B cell (primary cell): ENCODE results near the gene SLC5A5. TPM values are rescaled to one million over a fixed set of nuclear protein-coding genes. Genes with fewer than 3 reads are reported as not detected.

Source experiments
- ATAC-seq: fragments of 200-7000 bp; cut with Tn5 transposase; one replicate; pipeline ENCODE4 v1.10.0; 2021; ENCODE audit warnings: low read depth, mild to moderate bottlenecking, moderate number of reproducible peaks, moderate library complexity
- CTCF ChIA-PET: fragments of 350-600 bp; sonication (Branson Sonifier 250); formaldehyde crosslinking; loops from one replicate; lab custom pipeline; 2021; ENCODE audit warnings: antibody characterized with exemption, inconsistent platforms; lab: Charles Lee
- POLR2A ChIA-PET: fragments of 350-600 bp; sonication (Branson Sonifier 250); formaldehyde crosslinking; loops from one replicate; lab custom pipeline; 2021; ENCODE audit warnings: antibody characterized with exemption; lab: Charles Lee
- DNase-seq: peaks from one replicate; pipeline ENCODE4 v3.0.0; 2013
- H2AFZ ChIP-seq: 2 replicates; pipeline ENCODE4 v1.6.1; 2012; ENCODE audit warnings: mild to moderate bottlenecking, low read depth, low read length; ENCODE audit not compliant: insufficient read depth, poor library complexity, severe bottlenecking
- H3K27ac ChIP-seq, 2 donors: 1 replicate in 1 of 2; 2 replicates in 1 of 2; pipeline ENCODE4 v1.5.1; 2012 to 2013; ENCODE audit warnings: low read length in 2 of 2, mild to moderate bottlenecking in 2 of 2, moderate library complexity in 1 of 2
- H3K27me3 ChIP-seq, 4 experiments: fragments of 200-600 bp in 1 of 4; sonication (generic) in 1 of 4; replicated peaks in 1 of 4; 1 replicate in 2 of 4; 2 replicates in 2 of 4; pipeline versions ENCODE4 v1.6.1 to v1.7.0; 2013 to 2016; ENCODE audit warnings: low read length in 3 of 4, mild to moderate bottlenecking in 2 of 4, mixed read lengths in 1 of 4, moderate library complexity in 1 of 4; ENCODE audit not compliant: insufficient read depth in 4 of 4, control insufficient read depth in 3 of 4; ENCODE audit errors: control extremely low read depth in 1 of 4
- H3K36me3 ChIP-seq, 2 experiments: replicated peaks in 1 of 2; 1 replicate in 1 of 2; 2 replicates in 1 of 2; pipeline versions ENCODE4 v1.6.1 to v1.7.1; 2013; ENCODE audit warnings: low read length in 1 of 2; ENCODE audit not compliant: insufficient read depth in 2 of 2, control insufficient read depth in 1 of 2; ENCODE audit errors: control extremely low read depth in 1 of 2, extremely low read depth in 1 of 2
- H3K4me1 ChIP-seq, 2 donors: fragments of 200-600 bp in 1 of 2; sonication (generic) in 1 of 2; 1 replicate in 1 of 2; 2 replicates in 1 of 2; pipeline versions ENCODE4 v1.5.1 to v1.6.1; 2013 to 2017; ENCODE audit warnings: low read length in 2 of 2; ENCODE audit not compliant: control insufficient read depth in 2 of 2, insufficient read depth in 2 of 2
- H3K4me2 ChIP-seq: replicated peaks from 2 replicates; pipeline ENCODE3; 2012; ENCODE audit warnings: mild to moderate bottlenecking, low read depth, low read length; ENCODE audit not compliant: poor library complexity, severe bottlenecking
- H3K4me3 ChIP-seq, 5 experiments: fragments of 200-600 bp in 1 of 5; sonication (generic) in 1 of 5; 1 replicate in 3 of 5; 2 replicates in 2 of 5; pipeline versions ENCODE4 v1.5.1 to v1.7.0; 2011 to 2016; ENCODE audit warnings: low read length in 4 of 5, mild to moderate bottlenecking in 4 of 5, low read depth in 2 of 5, control low read depth in 1 of 5, moderate library complexity in 1 of 5; ENCODE audit not compliant: insufficient read depth in 1 of 5; ENCODE audit errors: control extremely low read depth in 1 of 5, extremely low read depth in 1 of 5
- H3K79me2 ChIP-seq: fragments of 200-600 bp; sonication (generic); one replicate; pipeline ENCODE4 v1.6.0; 2016; ENCODE audit warnings: low read length; ENCODE audit not compliant: control insufficient read depth, insufficient read depth
- H3K9ac ChIP-seq: fragments of 200-600 bp; sonication (generic); 2 replicates; pipeline ENCODE4 v1.6.1; 2017; ENCODE audit warnings: mild to moderate bottlenecking, low read length, moderate library complexity
- H3K9me3 ChIP-seq, 3 donors: one replicate each; pipeline versions ENCODE4 v1.6.1 to v1.7.1; 2013; ENCODE audit warnings: low read length in 2 of 3; ENCODE audit not compliant: control insufficient read depth in 2 of 3, insufficient read depth in 1 of 3; ENCODE audit errors: control extremely low read depth in 1 of 3
- H4K20me1 ChIP-seq: 2 replicates; pipeline ENCODE4 v1.6.0; 2012; ENCODE audit warnings: mild to moderate bottlenecking, low read length; ENCODE audit not compliant: insufficient read depth, control insufficient read depth, poor library complexity, severe bottlenecking
- H3K27ac Mint-ChIP-seq: one replicate; pipeline ENCODE4 v1.8.0; 2021; ENCODE audit warnings: mixed read lengths
- H3K27me3 Mint-ChIP-seq: one replicate; pipeline ENCODE4 v1.8.0; 2021; ENCODE audit warnings: mixed read lengths
- H3K4me1 Mint-ChIP-seq: one replicate; pipeline ENCODE4 v1.8.0; 2021; ENCODE audit warnings: mixed read lengths
- H3K4me3 Mint-ChIP-seq: one replicate; pipeline ENCODE4 v1.8.0; 2021; ENCODE audit warnings: mixed read lengths
- H3K9me3 Mint-ChIP-seq: one replicate; pipeline ENCODE4 v1.8.0; 2022; ENCODE audit warnings: mixed read lengths; ENCODE audit not compliant: insufficient read depth
- EZH2 ChIP-seq: IDR thresholded peaks from 2 replicates; pipeline ENCODE4 v1.6.1; 2012; ENCODE audit warnings: borderline replicate concordance, low read depth, mild to moderate bottlenecking, moderate library complexity, low read length; ENCODE audit not compliant: insufficient read depth, poor library complexity, severe bottlenecking
- WGBS: methylation state at CpG from one replicate; pipeline ENCODE4 v1.1.5; 2013; ENCODE audit warnings: missing lambda C conversion rate; ENCODE audit not compliant: insufficient coverage; 5-methylcytosine and 5-hydroxymethylcytosine counted together
- intact Hi-C: fragments of 100-400 bp; cut with micrococcal nuclease; formaldehyde crosslinking; loops from one replicate; pipeline ENCODE4 v1.10.0; 2022
- polyA plus RNA-seq: library from polyadenylated mRNA; depleted of rRNA; stranded (reverse); fragments of >200 nt; gene quantifications from 2 replicates; pipeline ENCODE4 v1.2.3, GENCODE V29; 2012
- total RNA-seq, 2 donors: library from RNA; stranded (reverse); fragments of 120-200 nt in 1 of 2; gene quantifications; 1 replicate in 1 of 2; 2 replicates in 1 of 2; pipeline versions ENCODE4 v1.2.3 to v1.2.4, GENCODE V29; 2013 to 2022
- TF ChIP-seq, protein P1 (sequence below): fragments of 200-600 bp; IDR thresholded peaks from one replicate; pipeline ENCODE4 v1.8.0; 2022; ENCODE audit warnings: antibody characterized with exemption, mild to moderate bottlenecking

The SLC5A5 gene
- total and polyA plus RNA-seq, 2 donors (not counting 1 experiment from before 2014, with no cell fraction given): 0.07 to 0.40 TPM

DNA sequence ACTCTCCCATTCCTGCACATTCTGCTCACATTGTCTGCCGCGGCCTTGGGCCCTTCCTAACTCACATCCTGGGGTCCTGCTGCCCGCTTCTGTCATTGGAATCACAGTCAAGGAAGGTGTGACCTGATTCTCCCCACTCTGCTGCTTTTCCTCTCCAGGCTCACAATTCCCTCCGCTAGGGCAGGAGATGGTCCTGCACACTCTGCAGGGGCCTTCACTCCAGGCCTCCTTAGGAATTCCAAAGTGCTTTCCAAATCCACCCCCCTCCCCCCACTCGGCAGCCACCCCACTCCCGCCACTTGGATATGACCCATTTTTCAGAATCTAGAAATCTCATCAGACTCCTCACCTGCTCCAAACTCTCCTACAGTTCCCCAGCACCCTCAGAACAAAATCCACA is 3.1 kb upstream of the SLC5A5 start:
- Histone ChIP-seq H3K4me3 (no peak overlapping the region), H4K20me1 (peaks cover 10% of the 10 kb centered on the region), H3K27ac (no peak overlapping the region), H3K36me3 (peaks cover 0 to 16% of the 10 kb centered on the region in 2 experiments), H3K4me2 (no peak overlapping the region), H2AFZ (no peak overlapping the region), H3K79me2 (no peaks in the 10 kb centered on the region), H3K27me3 (peaks cover 0 to 31% (median 13%) of the 10 kb centered on the region in 4 experiments), H3K9ac (no peak overlapping the region), H3K9me3 (peaks cover 0 to 9% (median 0%) of the 10 kb centered on the region in 3 donors), H3K4me1 (peaks cover 20 to 23% of the 10 kb centered on the region in 2 donors)
- TF ChIP-seq, protein P1, sequence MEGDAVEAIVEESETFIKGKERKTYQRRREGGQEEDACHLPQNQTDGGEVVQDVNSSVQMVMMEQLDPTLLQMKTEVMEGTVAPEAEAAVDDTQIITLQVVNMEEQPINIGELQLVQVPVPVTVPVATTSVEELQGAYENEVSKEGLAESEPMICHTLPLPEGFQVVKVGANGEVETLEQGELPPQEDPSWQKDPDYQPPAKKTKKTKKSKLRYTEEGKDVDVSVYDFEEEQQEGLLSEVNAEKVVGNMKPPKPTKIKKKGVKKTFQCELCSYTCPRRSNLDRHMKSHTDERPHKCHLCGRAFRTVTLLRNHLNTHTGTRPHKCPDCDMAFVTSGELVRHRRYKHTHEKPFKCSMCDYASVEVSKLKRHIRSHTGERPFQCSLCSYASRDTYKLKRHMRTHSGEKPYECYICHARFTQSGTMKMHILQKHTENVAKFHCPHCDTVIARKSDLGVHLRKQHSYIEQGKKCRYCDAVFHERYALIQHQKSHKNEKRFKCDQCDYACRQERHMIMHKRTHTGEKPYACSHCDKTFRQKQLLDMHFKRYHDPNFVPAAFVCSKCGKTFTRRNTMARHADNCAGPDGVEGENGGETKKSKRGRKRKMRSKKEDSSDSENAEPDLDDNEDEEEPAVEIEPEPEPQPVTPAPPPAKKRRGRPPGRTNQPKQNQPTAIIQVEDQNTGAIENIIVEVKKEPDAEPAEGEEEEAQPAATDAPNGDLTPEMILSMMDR: no peak
- no peak for TF ChIP-seq EZH2
- 94% methylated on average over 6 of the region's 6 CpGs for WGBS
- Mint-ChIP-seq H3K4me3 (no peak overlapping the region), H3K27me3 (peaks cover 5% of the 10 kb centered on the region), H3K27ac (no peak overlapping the region), H3K4me1 (peaks cover 14% of the 10 kb centered on the region), H3K9me3 (no peaks in the 10 kb centered on the region)
- no peak for ATAC-seq
- no peak for DNase-seq
- intact Hi-C loops: no loop called here
- ChIA-PET POLR2A (interaction anchor here (1.3 kb wide), 1 partner anchor 8 kb away, joined by 3 read pairs; no protein-coding TSS in a partner anchor), CTCF (no interaction called here)

DNA sequence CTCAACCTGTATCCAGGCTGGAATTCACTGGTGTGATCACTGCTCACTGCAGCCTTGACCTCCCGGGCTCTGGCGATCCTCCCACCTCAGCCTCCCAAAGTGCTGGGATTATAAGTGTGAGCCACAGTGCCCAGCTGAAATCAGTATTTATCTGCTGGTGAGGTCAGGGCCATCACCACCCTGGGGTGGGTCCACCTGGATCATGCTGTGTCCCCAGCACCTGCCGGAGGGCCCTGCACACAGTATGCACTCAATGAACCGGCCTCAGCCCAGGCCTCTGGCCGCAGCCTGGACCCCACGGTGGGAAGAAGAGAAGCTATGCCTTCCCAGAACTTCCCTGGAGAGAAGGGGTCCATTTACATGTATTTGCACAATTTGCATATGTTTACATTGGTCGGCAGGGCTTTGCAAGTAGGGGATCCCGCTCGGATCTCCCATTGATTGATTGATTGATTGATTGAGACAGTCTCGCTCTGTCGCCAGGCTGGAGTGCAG is 2.6 kb upstream of the SLC5A5 start:
- Histone ChIP-seq H3K4me1 (peaks cover 23 to 27% of the 10 kb centered on the region in 2 donors), H2AFZ (no peak overlapping the region), H3K9ac (no peak overlapping the region), H3K36me3 (peaks cover 0 to 11% of the 10 kb centered on the region in 2 experiments), H3K9me3 (peaks cover 0 to 9% (median 0%) of the 10 kb centered on the region in 3 donors), H3K4me2 (no peak overlapping the region), H3K79me2 (no peaks in the 10 kb centered on the region), H4K20me1 (peaks cover 5% of the 10 kb centered on the region), H3K4me3 (no peak overlapping the region), H3K27me3 (peaks cover 0 to 33% (median 15%) of the 10 kb centered on the region in 4 experiments), H3K27ac (no peak overlapping the region)
- Mint-ChIP-seq H3K9me3 (no peaks in the 10 kb centered on the region), H3K4me3 (no peak overlapping the region), H3K4me1 (peaks cover 17% of the 10 kb centered on the region), H3K27ac (no peak overlapping the region), H3K27me3 (peaks cover 5% of the 10 kb centered on the region)
- DNase-seq (no peak), ATAC-seq (no peak)
- ChIA-PET POLR2A (interaction anchor here (1.3 kb wide), 1 partner anchor 9 kb away, joined by 3 read pairs; no protein-coding TSS in a partner anchor), CTCF (interaction anchor here (1.6 to 4.2 kb wide), 2 partner anchors 62 to 63 kb away, joined by 6 to 16 read pairs; partner anchors contain the start of gene CCDC124)
- WGBS: 95% methylated on average over 9 of the region's 11 CpGs
- intact Hi-C loops: no loop called here
- TF ChIP-seq, protein P1: no peak
- TF ChIP-seq EZH2: no peak
